T-cell (primary cell): Measurements from ENCODE around the gene RAB1A. TPM values are rescaled to one million over a fixed set of nuclear protein-coding genes. Genes with fewer than 3 reads are reported as not detected.
A peak's percentile ranks its signal among the peaks of the same experiment; 100 is the strongest.
"Not testable (repeated sequence)": the region's sequence is repeated elsewhere in the genome, so short reads cannot be mapped to it uniquely, and the experiment has no call there.

Source experiments
- ATAC-seq, 4 experiments: fragments of 200-7000 bp in 3 of 4; fragments of 150-1000 bp in 1 of 4; cut with Tn5 transposase; replicated peaks in 1 of 4; 1 replicate in 3 of 4; 2 replicates in 1 of 4; pipeline ENCODE4 v1.10.0; 2021; ENCODE audit warnings: moderate library complexity in 3 of 4, mild to moderate bottlenecking in 2 of 4, moderate number of reproducible peaks in 1 of 4
- CTCF ChIA-PET, 2 donors: fragments of 300-600 bp; sonication (Branson Sonifier 250); formaldehyde crosslinking; loops; one replicate each; lab custom pipeline; 2022; ENCODE audit warnings: antibody characterized with exemption in 2 of 2; lab: Charles Lee
- POLR2A ChIA-PET, 2 donors: fragments of 300-600 bp; sonication (Branson Sonifier 250); formaldehyde crosslinking; loops; one replicate each; lab custom pipeline; 2022; ENCODE audit warnings: antibody characterized with exemption in 2 of 2; lab: Charles Lee
- DNase-seq, 35 experiments: peaks; one replicate each; pipeline versions ENCODE4 v3.0.0 to v3.0.0-alpha.2; 2013 to 2023
- H3K27ac ChIP-seq: one replicate; pipeline ENCODE4 v1.5.1; 2013; ENCODE audit warnings: low read length
- H3K27me3 ChIP-seq, 2 experiments: replicated peaks in 1 of 2; 1 replicate in 1 of 2; 2 replicates in 1 of 2; pipeline versions ENCODE4 v1.6.1 to v1.7.0; 2013; ENCODE audit warnings: low read length in 1 of 2, mixed read lengths in 1 of 2; ENCODE audit not compliant: control insufficient read depth in 2 of 2, insufficient read depth in 2 of 2; ENCODE audit errors: extremely low read depth in 1 of 2
- H3K36me3 ChIP-seq, 2 donors: 1 replicate in 1 of 2; 2 replicates in 1 of 2; pipeline versions ENCODE4 v1.6.1 to v1.7.0; 2013; ENCODE audit warnings: low read length in 1 of 2; ENCODE audit not compliant: control insufficient read depth in 2 of 2, insufficient read depth in 1 of 2; ENCODE audit errors: extremely low read depth in 1 of 2
- H3K4me1 ChIP-seq, 2 experiments: 1 replicate in 1 of 2; 2 replicates in 1 of 2; pipeline versions ENCODE4 v1.6.1 to v1.7.0; 2013; ENCODE audit warnings: low read length in 2 of 2, mixed read lengths in 1 of 2; ENCODE audit not compliant: insufficient read depth in 2 of 2, control insufficient read depth in 1 of 2; ENCODE audit errors: extremely low read depth in 1 of 2
- H3K4me3 ChIP-seq, 2 donors: 1 replicate in 1 of 2; 2 replicates in 1 of 2; pipeline versions ENCODE4 v1.5.1 to v1.7.0; 2013; ENCODE audit warnings: mild to moderate bottlenecking in 2 of 2, low read length in 1 of 2, moderate library complexity in 1 of 2; ENCODE audit not compliant: control insufficient read depth in 1 of 2; ENCODE audit errors: extremely low read depth in 1 of 2
- H3K9me3 ChIP-seq: 2 replicates; pipeline ENCODE4 v1.7.0; 2013
- H3K27ac Mint-ChIP-seq, 2 donors: one replicate each; pipeline ENCODE4 v1.8.0; 2020 to 2021; ENCODE audit warnings: mild to moderate bottlenecking in 2 of 2, mixed read lengths in 2 of 2
- H3K27me3 Mint-ChIP-seq, 2 donors: one replicate each; pipeline ENCODE4 v1.8.0; 2021 to 2022; ENCODE audit warnings: mixed read lengths in 2 of 2
- H3K36me3 Mint-ChIP-seq: one replicate; pipeline ENCODE4 v1.8.0; 2021; ENCODE audit warnings: mixed read lengths
- H3K4me1 Mint-ChIP-seq, 3 donors: one replicate each; pipeline ENCODE4 v1.8.0; 2020 to 2022; ENCODE audit warnings: mixed read lengths in 3 of 3, mild to moderate bottlenecking in 1 of 3
- H3K4me3 Mint-ChIP-seq, 3 donors: one replicate each; pipeline ENCODE4 v1.8.0; 2020 to 2022; ENCODE audit warnings: mild to moderate bottlenecking in 3 of 3, mixed read lengths in 3 of 3, moderate library complexity in 3 of 3
- H3K9me3 Mint-ChIP-seq, 3 donors: one replicate each; pipeline ENCODE4 v1.8.0; 2020 to 2022; ENCODE audit warnings: mixed read lengths in 3 of 3
- WGBS: methylation state at CpG from one replicate; pipeline ENCODE4 v1.1.5; 2013; ENCODE audit warnings: missing lambda C conversion rate; ENCODE audit not compliant: insufficient coverage; 5-methylcytosine and 5-hydroxymethylcytosine counted together
- total RNA-seq, 35 experiments: library from RNA in 6 of 35; stranded (reverse) in 6 of 35; fragments of 120-200 nt in 1 of 35; gene quantifications; one replicate each; pipeline versions ENCODE4 v1.2.1 to v1.2.4 and lab custom pipeline; 2013 to 2026

Gene RAB1A
- total RNA-seq: 10 to 100 TPM; 39.1 to 54.3 (median 42.6) TPM
- 44.2 TPM for total RNA-seq (2013)
- 49.8 to 125 (median 73.3) reads per million in 29 experiments for total RNA-seq (lab: John Stamatoyannopoulos, UW)

DNA sequence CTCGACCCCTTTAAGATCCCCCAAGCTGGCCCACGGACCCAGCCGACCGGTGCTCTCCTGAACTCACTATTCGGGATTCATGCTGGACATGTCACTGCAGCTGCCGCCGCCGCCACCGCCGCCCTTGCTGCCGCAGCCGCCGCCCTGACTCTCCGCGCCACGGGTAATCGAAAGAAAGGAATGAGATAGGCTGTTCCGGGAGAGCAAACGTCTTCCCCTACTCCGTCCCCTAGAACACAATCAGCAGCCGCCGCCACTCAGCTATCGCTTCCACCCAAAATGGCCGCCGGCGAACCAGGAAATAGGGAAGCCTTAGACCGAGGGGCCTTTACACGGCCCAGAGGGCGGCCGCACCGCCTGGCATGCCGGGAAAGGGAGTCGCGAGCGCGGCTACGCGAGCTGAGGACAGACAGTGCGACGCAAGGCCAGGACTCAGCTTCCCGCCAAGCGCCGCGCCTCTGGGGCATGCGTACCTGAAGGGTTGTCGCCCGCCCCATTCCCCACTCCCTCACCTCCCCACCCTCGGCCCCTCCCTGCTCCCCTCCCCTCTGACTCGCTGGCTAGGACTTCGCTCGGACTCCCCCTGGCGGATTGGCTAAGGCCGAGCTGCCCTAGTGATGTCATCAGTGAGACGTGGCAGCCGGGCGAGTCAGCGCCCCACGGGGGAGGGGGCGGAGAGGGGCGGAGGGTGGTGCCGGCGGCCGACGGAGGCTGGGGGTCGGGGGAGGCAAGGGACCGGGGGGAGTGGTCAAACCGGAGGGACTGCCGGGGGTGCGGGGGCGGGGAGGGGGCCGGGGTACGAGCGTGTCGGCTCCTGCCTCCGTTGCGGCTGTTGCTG lies at the start of gene RAB1A:
Gene RAB1A (minus strand): TSS at position 281 of the 838 bp plus-strand sequence. CDS start 191 bp downstream, at position 90.
- POLR2A ChIA-PET: interaction anchor here (0.5 to 2.0 kb wide), 24 partner anchors 10 to 1541 kb away, joined by 3 to 26 read pairs (median 4); partner anchors contain the start of genes ACTR2 (in 2 of the 2), CEP68 (in 2 of the 2), MDH1 (in 1 of the 2) and SERTAD2 (in 1 of the 2)
- peaks cover 24 to 29% of the 10 kb centered on the region in 2 experiments for H3K4me1 ChIP-seq
- peak within 1 kb of the TSS; percentile 99 to 100 for H3K27ac Mint-ChIP-seq
- under 1% methylated on average over 53 of the region's 76 CpGs for WGBS
- peak within 1 kb of the TSS; percentile 95 to 100 (median 100) for H3K4me3 Mint-ChIP-seq
- ATAC-seq: peak; percentile 92 to 95 (median 94)
- CTCF ChIA-PET: interaction anchor here (0.6 to 3.2 kb wide), 17 partner anchors 10 to 1665 kb away, joined by 3 to 34 read pairs (median 3); partner anchors contain the start of genes ACTR2 (in 1 of the 2) and CEP68 (in 1 of the 2)
- H3K27ac ChIP-seq: peak within 1 kb of the TSS; percentile 90
- H3K27me3 Mint-ChIP-seq: no peaks in the 10 kb centered on the region
- H3K36me3 ChIP-seq: no peaks in the 10 kb centered on the region
- no peaks in the 10 kb centered on the region for H3K9me3 ChIP-seq
- peak; percentile 96 to 100 (median 99) for DNase-seq
- H3K36me3 Mint-ChIP-seq: peaks cover 3% of the 10 kb centered on the region
- peaks cover 39 to 48% (median 43%) of the 10 kb centered on the region in 3 donors for H3K4me1 Mint-ChIP-seq
- no peaks in the 10 kb centered on the region for H3K27me3 ChIP-seq
- no peaks in the 10 kb centered on the region for H3K9me3 Mint-ChIP-seq
- H3K4me3 ChIP-seq: peak within 1 kb of the TSS; percentile 92 to 96

- Histone ChIP-seq H3K4me1 (no peaks in the 10 kb centered on the region), H3K9me3 (no peaks in the 10 kb centered on the region), H3K36me3 (no peaks in the 10 kb centered on the region), H3K27me3 (peaks cover 0 to 9% of the 10 kb centered on the region in 2 experiments), H3K4me3 (no peak overlapping the region), H3K27ac (no peak overlapping the region)
- POLR2A ChIA-PET: interaction anchor here in 1 of 2 donors (0.6 kb wide), 1 partner anchor 52 kb away, joined by 3 read pairs; no protein-coding TSS in a partner anchor
- no peak for ATAC-seq
- no peaks in the 10 kb centered on the region for H3K9me3 Mint-ChIP-seq
- H3K36me3 Mint-ChIP-seq: no peaks in the 10 kb centered on the region
- no peak overlapping the region for H3K4me3 Mint-ChIP-seq
- 52% methylated on average over 4 of the region's 8 CpGs for WGBS
- H3K27me3 Mint-ChIP-seq: peaks cover 3 to 8% of the 10 kb centered on the region in 2 donors
- H3K27ac Mint-ChIP-seq: no peak overlapping the region
- CTCF ChIA-PET: interaction anchor here in 1 of 2 donors (1.2 kb wide), 1 partner anchor 9 kb away, joined by 3 read pairs; no protein-coding TSS in a partner anchor
- H3K4me1 Mint-ChIP-seq: no peaks in the 10 kb centered on the region
- DNase-seq: no peak
Observed at GRCh38 chr2:65177751-65178442, 48.0 kb upstream of the RAB1A start.

DNA sequence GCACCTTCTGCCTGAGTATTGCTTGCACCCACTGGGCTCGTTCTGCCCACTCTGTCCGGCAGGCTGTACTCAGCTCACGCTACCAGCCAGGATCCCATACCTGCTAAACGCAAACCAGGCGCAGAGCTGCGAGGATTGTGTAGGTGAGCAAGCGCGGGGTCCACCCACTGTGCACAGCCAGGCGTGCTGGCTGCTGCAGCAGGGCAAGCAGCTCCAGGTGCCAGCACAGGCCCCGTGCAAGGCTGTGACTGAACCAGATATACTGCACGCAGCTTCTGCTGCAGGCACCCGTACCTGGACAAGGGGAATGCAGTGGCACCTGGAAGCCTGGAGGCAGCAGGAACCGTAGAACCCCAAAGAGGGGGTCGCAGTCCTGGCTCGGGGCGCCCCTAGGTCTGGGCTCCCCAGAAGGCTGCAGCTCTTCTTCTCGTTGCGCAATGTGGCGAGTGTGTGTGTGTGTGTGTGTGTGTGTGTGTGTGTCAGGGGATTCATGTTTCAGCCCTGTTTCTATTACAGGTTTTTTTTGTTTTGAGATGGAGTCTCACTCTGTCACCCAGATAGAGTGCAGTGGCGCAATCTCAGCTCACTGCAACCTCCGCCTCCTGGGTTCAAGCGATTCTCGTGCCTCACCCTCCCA lies 46.1 kb upstream of the RAB1A start:
- ATAC-seq (no peak), DNase-seq (no peak)
- no peaks in the 10 kb centered on the region for H3K9me3 Mint-ChIP-seq
- no peak overlapping the region for H3K4me3 ChIP-seq
- H3K27me3 ChIP-seq: peaks cover 0 to 9% of the 10 kb centered on the region in 2 experiments
- no peaks in the 10 kb centered on the region for H3K36me3 Mint-ChIP-seq
- POLR2A ChIA-PET: no interaction called here
- no peak overlapping the region for H3K27ac ChIP-seq
- CTCF ChIA-PET: interaction anchor here in 1 of 2 donors (0.6 kb wide), 1 partner anchor 42 kb away, joined by 3 read pairs; no protein-coding TSS in a partner anchor
- WGBS: 94% methylated on average over 15 of the region's 23 CpGs
- no peaks in the 10 kb centered on the region for H3K4me1 ChIP-seq
- H3K27me3 Mint-ChIP-seq: peaks cover 0 to 5% of the 10 kb centered on the region in 2 donors
- H3K27ac Mint-ChIP-seq: no peak overlapping the region
- no peaks in the 10 kb centered on the region for H3K9me3 ChIP-seq
- no peaks in the 10 kb centered on the region for H3K36me3 ChIP-seq
- H3K4me1 Mint-ChIP-seq: no peaks in the 10 kb centered on the region
- H3K4me3 Mint-ChIP-seq: no peak overlapping the region

GRCh38 chr2:65174031-65174430 lies 44.1 kb upstream of the RAB1A start:
- H3K9me3 Mint-ChIP-seq, H3K4me3 ChIP-seq, H3K4me3 Mint-ChIP-seq, H3K36me3 ChIP-seq, ATAC-seq, H3K4me1 Mint-ChIP-seq, H3K9me3 ChIP-seq, CTCF ChIA-PET, H3K36me3 Mint-ChIP-seq, POLR2A ChIA-PET, H3K27me3 Mint-ChIP-seq, DNase-seq, H3K4me1 ChIP-seq, H3K27ac Mint-ChIP-seq, H3K27me3 ChIP-seq, H3K27ac ChIP-seq: not testable (repeated sequence)
- WGBS: 100% methylated on average over 2 of the region's 3 CpGs

GRCh38 chr2:65172994-65173790 lies 43.3 kb upstream of the RAB1A start:
- DNase-seq (no peak), ATAC-seq (no peak)
- Mint-ChIP-seq H3K36me3 (no peaks in the 10 kb centered on the region), H3K9me3 (no peaks in the 10 kb centered on the region), H3K4me3 (no peak overlapping the region), H3K27me3 (peaks cover 0 to 3% of the 10 kb centered on the region in 2 donors), H3K4me1 (peaks cover 0 to 2% (median 0%) of the 10 kb centered on the region in 3 donors), H3K27ac (no peak overlapping the region)
- Histone ChIP-seq H3K36me3 (no peaks in the 10 kb centered on the region), H3K27me3 (peaks cover 0 to 9% of the 10 kb centered on the region in 2 experiments), H3K9me3 (no peaks in the 10 kb centered on the region), H3K4me3 (no peak overlapping the region), H3K4me1 (no peaks in the 10 kb centered on the region), H3K27ac (no peak overlapping the region)
- CTCF ChIA-PET: interaction anchor here (0.6 to 0.7 kb wide), 3 partner anchors 51 to 107 kb away, joined by 3 to 5 read pairs (median 3); no protein-coding TSS in a partner anchor
- WGBS: no CpG with 5 or more reads among the region's 12 CpGs
- POLR2A ChIA-PET: no interaction called here
